EH (cell line): Measurements from ENCODE around the gene MCFD2.
A peak's percentile ranks its signal among the peaks of the same experiment; 100 is the strongest.
"Not testable (repeated sequence)": the region's sequence is repeated elsewhere in the genome, so short reads cannot be mapped to it uniquely, and the experiment has no call there.

Source experiments
- DNase-seq: peaks from one replicate; pipeline ENCODE4 v3.0.0-alpha.2; 2015; ENCODE audit warnings: low read depth

The MCFD2 gene

DNA sequence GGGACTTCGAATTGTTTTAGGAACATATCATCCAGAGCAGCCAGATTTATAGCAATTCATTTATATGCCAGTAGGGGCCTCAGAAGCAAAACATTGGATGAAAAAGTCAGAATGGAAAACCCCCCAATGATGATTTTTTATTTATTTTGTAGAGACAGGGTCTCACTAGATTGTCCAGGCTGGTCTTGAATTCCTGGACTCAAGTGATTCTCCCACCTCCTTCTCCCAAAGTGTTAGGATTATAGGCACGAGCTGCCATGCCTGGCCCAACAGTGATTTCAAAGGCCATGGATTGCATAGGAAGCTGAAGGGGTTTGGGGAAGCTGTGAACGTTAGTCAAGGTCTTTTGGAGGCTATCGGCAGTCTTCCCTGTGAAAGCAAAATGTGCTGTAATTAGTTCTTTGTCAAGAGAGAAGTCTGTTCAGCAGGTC lies 21.9 kb upstream of the MCFD2 start:
- DNase-seq: peak; percentile 31

DNA sequence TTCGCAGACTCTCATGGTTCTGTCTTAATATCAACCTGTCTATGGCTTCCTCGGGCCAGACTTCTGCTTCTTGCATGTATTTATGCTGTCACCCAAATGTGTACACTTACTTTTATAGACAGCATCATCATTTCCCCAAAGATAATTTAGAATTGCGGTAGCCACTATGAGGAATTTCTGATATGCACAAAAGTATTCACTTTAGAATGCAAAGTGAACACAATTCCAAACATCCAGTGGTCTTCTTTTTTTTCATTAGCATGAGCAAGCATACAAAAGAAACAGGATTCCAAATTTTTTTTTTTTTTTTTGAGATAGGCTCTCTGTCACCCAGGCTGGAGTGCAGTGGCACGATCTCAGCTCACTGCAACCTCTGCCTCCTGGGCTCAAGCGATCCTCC lies 21.0 kb upstream of the MCFD2 start:
- DNase-seq: peak; percentile 80

DNA sequence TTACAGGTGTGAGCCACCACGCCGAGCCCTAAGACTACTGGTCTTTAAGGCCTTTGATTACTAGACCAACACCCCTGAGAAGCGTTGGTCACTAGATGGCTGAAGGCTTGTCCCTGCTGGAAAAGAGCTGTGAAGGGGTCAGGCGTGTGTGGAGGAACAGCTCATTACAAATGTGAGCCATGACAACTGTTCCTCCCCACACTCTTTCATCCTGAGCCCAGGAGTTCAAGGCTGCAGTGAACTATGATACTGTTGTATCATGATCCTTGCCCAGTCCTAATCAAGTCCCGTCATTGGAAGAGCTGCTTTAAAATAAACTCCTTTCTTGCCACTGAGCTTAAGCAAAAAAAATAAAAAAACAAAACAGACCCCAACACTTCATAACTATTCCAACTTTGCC lies 19.5 kb upstream of the MCFD2 start:
- no peak for DNase-seq

DNA sequence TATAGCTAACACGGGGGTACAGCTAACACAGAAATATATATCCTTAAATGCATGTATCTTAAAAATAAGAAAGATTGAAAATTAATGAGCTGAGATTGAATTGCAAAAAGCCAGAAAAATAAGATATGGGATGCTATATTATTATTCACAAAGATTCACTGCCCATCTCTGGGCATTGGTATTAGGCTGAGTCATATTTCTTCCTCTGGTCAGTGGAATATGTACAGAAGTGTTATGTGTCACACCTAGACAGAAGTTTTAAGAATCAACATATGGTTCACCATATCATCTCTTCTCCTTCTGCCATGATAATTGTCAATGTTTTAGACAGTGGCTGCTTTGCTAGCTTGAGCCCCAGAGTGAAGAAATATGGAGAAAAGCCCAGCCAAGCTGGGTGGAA lies 14.0 kb upstream of the MCFD2 start:
- DNase-seq: no peak

DNA sequence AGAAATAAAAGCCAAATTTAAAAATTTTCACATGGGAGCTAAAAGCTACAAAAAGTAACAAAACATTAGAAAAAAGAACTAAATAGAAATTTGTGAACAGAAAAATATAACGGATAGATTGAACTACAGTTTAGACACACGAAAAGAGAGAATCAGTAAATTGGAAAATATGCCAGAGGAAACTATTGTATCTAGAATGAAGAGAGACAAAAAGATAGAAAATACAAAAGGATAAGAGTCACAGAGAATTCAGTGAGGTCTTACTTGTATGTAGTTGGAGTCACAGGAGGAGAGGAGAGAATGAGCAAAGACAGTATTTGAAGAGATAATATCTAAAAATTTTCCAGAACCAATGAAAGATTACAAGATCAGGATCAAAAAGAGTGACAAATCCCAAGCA lies 11.3 kb upstream of the MCFD2 start:
- DNase-seq: no peak

DNA sequence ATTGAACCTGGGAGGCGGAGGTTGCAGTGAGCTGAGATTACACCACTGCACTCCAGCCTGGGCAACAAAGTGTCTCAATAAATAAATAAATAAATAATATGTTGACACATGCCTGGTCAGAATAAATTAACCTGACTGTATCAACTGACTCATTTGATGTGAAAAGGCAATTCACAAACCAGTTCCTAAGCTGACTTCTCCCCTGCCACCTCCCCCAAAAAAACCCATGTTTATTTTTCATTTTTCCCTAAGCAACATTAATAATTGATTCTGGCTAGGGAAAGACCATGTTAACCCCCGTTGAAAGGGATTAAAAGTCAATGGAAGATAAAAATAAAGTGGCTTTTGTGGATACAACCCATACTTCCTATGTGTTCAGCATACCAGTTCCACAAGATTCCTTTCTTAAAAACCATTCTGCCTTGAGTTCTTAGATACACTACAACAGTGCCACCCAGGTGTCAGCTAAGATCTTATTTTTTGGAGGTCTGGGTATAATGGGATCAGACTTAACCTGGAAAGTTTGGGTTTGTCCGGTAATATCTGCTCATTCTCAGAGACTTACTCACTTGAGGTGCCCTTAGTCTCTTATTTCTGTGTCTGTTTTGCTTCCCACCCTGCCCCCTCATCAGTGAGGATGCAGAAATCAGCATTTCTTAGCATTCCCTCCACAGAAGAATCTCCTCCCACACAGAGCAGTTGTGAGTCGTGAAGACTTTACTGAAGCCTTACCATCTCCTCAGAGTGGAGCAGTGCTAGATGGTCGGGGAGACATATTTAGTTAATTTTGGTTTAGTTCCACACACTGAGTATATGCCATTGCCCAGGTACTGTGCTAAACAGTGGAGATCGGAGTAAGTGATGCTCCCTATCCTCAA lies 10.1 kb upstream of the MCFD2 start:
- no peak for DNase-seq

DNA sequence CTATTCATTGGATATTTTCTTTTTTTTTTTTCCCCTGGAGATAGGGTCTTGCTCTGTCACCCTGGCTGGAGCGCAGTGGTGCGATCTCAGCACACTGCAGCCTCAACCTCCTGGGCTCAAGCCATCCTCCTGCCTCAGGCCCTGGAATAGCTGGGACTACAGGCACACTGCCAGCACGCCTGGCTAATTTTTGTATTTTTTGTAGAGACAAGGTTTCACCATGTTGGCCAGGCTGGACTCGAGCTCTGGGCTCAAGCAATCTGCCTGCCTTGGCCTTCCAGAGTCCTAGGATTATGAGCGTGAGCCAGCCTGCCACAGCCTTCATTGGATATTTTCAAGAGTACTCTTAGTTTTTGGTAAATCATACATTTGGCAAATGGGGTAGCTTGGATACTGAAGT lies 9.0 kb upstream of the MCFD2 start:
- no peak for DNase-seq

DNA sequence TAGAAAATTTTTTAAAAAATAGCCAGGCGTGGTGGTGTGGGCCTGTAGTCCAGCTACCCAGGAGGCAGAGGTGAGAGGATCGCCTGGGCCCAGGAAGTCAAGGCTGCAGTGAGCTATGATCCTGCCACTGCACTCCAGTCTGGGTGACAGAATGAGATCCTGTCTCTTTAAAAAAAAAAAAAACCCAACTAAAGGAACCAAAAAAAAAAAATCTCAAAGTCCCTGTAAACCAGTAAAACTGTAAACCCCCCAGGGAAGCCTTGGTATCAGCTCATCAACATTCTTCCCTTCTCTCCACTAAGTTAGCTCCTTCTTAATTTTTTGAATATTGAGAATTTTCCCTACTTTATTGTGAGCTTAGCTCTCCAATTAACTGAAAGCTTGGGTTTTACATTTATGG lies 8.4 kb upstream of the MCFD2 start:
- no peak for DNase-seq

DNA sequence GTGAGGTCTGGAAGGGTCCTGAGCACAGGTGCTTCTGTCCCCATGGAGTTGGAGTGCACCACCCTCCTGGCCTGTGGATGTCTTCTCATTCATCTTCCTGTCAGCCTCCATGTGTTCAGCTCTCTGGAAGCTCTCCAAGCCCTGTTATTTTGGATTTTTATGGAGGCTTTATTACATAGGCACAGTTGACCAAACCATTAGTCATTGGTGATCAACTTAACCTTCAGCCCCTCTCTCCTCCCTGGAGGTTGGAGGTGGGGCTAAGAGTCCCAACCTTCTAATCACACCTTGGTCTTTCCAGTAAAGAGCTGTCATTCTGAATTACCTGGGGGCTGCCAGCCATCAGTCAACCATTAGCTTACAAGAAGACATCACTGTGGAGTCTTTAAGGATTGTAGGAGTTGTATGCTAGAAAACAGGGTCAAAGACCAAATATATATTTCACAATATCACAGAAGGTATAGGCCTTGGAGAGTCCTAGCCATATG lies 7.5 kb upstream of the MCFD2 start:
- DNase-seq: peak; percentile 71

DNA sequence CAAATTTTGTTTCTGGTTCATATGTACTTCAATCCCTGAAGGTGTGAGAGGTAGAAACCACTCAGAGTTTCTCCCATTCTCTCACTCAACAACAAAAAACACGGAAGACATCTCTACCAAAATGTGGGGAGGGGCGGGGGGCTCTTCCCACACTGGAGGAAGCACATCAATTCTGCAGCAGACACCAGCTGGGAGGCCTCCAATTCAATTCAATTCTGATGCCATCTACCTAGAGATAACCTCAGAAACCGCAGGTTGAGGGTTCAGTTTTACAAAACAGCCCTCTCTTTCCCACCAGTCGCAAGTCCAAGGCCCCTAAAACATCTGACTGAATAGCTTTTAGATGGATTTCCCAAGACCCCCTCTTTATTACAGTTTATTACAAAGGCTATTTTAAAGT lies 7.0 kb upstream of the MCFD2 start:
- no peak for DNase-seq

DNA sequence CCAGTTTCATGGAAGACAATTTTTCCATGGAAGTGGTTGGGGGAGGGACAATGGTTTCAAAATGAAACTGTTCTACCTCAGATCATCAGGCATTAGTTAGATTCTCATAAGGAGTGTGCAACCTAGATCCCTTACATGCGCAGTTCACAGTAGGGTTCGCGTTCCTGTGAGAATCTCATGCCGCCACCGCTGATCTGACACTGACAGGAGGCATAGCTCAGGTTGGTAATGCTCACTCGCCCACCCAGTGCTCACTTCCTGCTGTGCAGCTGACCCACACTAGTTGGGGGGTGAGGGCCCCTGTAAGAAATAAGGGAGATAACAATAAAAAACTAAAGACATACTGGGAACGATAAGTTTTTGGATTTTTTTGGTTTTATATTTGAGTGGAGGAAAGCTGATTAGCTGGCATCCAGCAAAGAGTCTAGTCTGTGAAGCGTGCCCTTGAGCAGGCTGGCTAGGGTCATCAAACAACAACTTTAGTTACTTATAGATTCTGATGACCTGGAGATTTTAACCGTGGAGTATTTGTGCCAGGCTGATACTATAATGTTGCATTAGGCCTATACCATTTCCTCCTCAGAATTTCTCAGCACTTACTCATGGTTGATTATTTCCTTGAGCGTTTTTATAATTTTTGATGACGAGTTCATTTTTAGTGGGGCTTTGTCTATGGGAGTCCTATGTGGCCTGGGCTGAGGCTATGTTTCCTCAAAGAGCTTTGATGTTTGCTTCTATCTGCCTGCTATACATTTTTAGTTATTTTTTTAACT lies 6.3 kb upstream of the MCFD2 start:
- DNase-seq: peak; percentile 66

DNA sequence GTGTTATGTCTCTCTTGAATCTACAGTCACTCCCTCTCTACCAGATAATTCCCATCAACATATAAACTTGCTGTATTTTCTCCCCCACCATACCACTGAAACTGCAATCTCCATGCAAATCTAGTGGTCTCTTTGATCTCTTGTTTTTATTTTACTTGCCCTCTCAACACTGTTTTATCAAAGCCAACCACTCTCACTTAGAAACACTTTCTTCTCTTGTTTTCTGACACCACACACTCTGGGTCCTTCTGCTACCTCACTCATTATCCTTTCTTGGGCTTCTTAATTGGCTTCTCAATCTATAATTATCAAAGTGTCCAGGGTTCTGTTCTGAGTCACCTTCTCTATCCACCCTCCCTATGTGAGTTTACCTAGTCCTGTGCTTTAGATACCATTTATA lies 2.0 kb upstream of the MCFD2 start:
- no peak for DNase-seq

DNA sequence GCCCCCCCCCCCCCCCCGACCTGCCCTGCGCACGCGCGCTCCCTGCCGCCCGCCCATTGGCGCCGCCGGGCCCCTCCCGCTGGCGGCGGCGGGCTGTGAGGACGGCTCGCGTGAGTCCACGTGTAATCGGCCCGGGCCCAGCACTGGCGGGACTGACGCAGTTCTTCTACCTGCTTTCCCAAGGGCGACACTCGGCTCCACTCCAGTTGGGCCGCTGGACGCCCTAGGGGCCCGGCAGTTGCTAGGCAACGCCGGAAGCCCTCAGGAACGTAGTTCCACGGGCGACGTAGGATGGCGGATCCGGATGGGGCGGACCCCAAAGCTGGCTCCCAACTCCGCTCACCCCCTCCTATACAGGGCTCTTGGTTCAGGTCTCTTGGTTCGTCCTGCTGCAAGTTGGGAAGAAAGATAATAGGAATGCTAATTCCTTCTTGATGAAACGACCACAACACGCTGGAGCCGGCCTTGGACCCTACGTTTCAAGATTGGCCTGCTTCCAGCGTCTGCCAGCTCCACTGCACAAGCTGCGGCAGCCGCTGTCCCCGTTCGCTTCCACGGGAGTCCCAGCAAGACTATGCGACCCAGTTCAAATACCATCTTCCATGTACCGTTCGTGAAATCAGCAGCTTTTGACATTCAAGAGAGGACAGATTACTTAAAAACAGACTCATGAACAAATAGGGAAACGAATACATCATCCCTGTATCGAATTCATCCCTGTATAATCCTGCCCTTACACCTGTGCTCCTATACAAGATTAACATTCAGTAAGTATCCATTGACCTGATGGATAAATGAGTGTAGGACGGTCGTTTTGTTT lies 415 bp upstream of the MCFD2 start:
- peak; percentile 94 for DNase-seq

DNA sequence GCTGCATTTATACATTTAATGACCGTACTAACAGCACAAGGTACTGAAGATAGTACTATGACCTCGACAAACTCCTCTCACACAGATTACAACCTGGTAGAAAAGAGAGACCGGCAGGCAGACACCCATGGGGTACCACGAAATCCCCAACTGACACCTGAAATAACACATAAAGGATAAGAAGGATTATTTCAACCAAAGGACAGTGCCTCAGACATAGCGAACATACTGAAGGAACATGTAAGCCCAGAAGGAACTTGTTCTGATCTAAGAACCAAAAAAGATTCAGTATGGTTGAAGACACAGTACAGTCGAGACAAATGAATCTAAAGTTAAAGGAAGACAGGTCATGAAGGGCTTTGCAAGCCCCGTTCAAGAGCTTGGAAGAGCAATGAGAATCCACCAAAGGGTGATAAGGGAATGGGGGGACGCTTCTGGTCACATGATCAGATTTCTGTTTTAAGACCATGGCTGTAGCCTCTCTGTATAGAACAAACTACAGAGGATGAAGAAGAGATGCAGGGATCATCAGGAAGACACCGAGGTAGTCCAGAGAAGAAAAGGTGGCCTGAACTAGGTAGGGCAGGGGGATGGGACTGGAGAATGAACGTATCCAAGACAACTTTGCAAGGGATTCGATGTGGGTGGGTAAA lies 902 bp downstream of the MCFD2 start:
- DNase-seq: no peak

DNA sequence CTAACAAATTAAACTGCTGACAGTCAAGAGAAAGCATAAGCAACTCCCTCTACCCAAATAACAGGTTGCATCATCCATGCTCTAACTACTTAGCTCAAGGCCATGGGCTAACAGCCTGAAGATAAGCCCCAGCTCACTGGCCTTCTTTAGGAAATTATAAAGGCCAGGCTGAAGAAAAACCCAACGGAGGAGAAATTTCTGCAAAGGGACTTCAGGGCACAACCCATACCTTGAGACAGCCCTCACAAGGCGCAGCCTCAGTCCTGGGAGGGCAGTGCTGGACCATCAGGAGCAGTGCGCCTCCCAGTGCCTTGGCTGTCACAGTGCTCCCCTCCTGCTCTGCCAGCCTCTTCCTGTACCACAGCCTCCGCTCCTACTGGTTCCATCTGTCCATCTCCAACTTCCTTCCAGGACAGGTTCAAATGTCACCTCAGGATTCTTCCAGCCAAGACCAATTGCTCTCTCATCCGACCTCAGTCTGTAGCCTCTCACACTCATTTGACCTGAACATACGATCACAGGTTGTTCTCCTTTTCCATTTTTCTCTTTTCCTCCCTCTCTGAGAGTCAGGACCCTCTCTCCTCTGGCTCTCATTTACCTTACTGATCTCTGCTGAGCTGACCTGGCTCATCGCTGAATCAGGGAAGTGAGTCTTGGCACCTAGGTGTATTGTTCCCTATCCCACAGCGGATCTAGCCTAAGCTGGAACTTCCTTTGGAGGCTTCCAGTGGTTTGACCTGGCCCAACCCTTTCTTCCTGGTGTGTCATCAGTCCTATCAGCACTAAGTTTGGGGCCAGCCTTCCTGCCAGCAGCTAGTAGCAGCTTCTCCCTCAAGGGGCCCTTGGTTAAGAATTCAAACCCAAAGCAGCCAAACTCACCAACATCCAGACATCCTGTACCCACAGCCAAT lies 1.9 kb downstream of the MCFD2 start:
- DNase-seq: peak; percentile 82

DNA sequence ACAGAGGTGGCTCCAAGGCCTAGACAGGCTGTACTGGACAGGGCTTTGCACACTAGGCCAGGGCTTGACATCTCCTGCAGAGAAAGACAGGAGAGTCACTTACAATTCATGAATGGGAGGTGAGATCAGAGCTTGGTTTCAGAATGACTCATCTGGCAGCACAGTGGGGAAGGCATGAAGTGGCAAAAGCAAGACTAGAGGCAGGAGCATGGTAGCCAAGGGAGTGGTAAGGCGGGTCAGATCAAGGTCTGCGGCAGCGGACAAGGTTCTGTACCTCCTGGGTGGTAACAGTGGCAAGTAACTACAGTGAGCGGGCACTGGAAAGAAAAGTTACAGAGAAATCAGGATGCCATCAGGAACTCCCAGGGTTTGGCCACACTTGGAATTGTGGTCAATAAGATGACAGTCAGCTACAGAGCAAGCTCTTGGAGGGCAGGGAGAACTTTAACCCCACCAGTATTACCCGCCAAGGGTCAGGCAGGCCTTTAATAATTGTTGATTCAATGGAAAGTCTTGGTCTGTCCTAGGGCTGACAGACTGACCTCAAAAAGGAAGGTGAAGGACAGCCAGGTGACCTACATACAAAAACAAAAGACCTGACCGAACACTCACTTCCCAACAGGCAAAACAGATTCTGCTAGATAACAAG lies 5.7 kb downstream of the MCFD2 start:
- DNase-seq: peak; percentile 89

DNA sequence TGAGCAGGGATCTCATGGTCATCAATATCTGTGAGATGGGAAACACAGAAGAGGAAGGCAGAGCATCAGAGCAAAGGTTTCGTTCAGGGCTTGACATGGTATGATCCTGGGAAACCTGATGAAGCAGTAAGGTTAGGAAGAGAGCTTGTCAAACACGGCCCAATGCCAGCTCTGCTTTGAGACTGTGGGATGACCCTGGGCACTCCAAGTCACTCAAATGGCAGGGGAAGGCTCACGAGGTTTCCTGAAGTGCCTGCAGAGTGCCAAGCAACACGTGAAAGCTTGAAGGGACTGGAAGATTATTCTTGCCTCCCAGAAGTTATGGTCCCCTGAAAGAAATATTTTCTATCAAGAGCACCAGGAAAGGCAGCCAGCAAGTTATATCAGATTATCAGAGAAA lies 6.5 kb downstream of the MCFD2 start:
- DNase-seq: no peak

DNA sequence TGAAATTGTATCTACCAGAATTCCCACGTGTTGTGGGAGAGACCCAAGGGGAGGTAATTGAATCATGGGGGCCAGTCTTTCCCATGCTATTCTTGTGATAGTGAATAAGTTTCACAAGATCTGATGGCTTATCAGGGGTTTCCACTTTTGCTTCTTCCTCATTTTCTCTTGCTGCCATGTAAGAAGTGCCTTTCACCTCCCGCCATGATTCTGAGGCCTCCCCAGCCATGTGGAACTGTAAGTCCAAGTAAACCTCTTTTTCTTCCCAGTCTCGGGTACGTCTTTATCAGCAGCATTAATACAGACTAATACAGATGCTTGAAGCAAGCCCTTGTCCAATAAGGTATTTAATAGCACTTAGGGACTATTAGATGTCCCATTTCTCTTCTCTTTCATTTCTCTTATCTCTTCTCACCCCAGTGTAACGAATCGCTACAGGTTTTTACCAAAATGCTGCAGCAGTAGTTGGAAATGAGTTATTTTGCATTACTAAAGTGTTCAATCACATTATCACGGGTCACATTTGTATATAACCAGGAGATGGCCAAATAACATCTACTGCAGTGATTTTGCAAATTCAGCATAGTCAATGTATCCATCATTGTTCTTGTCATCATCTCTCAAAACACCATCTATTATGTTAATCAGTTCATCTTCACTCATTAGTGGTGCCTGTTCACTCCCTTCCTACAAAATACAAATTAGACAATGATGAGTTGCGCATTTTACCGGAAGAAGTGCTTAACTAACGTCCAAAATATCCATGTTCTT lies 10.5 kb downstream of the MCFD2 start:
- DNase-seq: not testable (repeated sequence)

DNA sequence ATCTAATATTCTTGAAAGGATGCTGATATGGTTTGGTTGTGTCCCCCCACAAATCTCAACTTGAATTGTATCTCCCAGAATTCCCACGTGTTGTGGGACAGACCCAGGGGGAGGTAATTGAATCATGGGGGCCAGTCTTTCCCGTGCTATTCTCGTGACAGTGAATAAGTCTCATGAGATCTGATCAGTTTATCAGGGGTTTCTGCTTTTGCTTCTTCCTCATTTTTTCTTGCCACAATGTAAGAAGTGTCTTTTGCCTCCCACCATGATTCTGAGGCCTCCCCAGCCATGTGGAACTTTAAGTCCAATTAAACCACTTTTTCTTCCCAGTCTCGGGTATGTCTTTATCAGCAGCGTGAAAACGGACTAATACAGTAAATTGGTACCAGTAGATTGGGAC lies 12.6 kb downstream of the MCFD2 start:
- DNase-seq: not testable (repeated sequence)
